Dedifferentiated amniotic fluid mesenchymal stem cell (primary cell): Measurements from ENCODE around the gene DNAH10.

ENCODE experiments used
- DNase-seq: peaks from one replicate; pipeline ENCODE4 v3.0.0-alpha.2; 2016; ENCODE audit errors: extremely low spot score

DNAH10 gene, protein sequence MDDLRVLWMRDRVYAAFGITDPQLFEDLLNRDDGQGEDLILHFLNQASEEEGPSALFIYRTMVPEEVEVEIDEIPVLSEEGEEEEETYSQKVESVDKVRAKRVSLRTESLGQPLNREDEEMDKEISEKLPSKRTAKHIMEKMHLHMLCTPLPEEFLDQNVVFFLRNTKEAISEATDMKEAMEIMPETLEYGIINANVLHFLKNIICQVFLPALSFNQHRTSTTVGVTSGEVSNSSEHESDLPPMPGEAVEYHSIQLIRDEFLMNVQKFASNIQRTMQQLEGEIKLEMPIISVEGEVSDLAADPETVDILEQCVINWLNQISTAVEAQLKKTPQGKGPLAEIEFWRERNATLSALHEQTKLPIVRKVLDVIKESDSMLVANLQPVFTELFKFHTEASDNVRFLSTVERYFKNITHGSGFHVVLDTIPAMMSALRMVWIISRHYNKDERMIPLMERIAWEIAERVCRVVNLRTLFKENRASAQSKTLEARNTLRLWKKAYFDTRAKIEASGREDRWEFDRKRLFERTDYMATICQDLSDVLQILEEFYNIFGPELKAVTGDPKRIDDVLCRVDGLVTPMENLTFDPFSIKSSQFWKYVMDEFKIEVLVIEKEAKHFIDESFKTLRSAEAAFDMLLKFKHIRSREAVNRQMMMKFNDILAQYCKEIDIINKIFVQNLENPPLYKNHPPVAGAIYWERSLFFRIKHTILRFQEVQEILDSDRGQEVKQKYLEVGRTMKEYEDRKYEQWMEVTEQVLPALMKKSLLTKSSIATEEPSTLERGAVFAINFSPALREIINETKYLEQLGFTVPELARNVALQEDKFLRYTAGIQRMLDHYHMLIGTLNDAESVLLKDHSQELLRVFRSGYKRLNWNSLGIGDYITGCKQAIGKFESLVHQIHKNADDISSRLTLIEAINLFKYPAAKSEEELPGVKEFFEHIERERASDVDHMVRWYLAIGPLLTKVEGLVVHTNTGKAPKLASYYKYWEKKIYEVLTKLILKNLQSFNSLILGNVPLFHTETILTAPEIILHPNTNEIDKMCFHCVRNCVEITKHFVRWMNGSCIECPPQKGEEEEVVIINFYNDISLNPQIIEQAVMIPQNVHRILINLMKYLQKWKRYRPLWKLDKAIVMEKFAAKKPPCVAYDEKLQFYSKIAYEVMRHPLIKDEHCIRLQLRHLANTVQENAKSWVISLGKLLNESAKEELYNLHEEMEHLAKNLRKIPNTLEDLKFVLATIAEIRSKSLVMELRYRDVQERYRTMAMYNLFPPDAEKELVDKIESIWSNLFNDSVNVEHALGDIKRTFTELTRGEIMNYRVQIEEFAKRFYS (N-terminal part only)

DNA sequence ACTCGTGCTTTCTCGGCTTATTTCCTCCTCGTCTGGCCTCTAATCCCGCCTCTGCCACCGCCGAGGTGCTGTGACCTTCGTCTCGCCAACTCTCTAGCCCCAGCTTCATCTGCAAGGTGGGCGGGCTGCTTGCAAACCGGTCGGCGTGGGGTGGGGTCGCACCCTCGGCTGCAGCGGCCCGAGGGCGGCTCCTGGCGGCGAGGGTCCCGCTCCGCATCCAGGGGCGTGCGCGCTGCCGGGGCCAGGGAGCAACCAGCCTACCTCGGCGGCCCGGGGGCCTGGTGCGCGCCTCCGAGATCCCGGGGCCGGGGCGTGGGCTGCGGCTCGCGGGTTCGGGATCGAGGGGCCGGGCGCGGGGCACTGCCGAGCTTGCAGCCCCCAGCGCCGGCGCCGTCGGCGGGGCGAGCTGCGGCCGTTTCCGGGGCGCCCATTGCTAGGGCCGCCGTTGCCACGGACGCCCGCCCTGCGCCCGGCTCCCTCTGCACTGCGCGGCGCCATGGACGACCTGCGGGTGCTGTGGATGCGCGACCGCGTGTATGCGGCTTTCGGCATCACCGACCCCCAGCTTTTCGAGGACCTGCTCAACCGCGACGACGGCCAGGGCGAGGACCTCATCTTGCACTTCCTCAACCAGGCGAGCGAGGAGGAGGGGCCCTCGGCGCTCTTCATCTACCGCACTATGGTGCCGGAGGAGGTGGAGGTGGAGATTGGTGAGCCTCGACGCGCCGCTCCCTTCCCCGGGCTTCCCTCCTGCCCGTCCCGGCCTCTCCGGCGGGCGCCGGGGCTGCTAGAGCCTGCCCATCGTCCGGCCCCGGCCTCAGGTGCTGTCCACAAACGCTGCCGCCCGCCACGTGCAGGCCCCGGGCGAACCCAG lies at the start of gene DNAH10:
DNAH10 (plus strand) TSS at position 461 of the 874 bp plus-strand sequence; CDS start at position 497, 36 bp downstream.
- DNase-seq = no peak

DNA sequence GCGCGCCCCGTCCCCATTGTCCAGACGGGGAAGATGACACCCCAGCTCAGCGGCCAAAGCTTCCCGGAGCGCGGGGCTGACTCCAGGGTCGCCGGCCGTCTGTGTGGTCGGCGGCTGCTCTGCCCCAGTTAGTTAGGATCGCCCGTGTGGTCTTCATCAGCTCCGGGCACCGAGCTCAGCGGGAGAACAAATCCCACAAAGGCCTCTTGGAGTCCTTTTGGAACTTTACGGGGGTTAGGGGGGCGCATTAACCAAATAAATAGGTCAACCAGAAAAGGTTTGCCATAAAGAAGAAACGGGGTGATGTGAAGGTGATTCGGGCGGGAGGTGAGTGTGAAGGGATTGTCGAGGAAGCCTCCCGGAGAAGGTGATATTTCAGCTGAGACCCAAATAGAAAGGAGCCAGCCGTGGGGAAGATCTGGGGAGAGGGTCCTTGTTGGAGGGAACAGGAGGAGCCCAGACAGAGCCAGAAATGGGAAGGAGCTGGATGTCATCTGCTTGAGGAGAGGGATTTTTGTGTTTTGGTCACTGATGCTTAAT lies 49.3 kb upstream of the DNAH10 start:
- DNase-seq = no peak

DNA sequence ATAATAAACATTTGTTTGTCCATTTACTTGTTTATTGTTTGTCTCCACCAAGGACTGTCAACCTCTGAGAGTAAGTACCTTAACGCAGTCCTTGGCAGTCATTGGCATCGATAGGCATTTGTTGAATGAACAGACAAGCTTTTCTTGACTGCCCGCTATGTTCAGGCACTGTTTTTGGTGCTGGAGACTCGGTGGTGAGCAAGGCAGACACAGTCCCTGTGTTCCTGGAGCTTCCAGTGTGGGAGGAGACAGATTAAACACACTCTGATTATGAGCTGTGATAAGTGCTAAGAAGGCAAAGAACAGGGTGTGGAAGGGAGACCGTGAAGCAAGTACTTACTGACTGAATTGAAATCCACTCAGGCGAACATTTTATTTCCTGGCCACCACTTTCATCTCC lies 48.7 kb upstream of the DNAH10 start:
- no peak for DNase-seq

DNA sequence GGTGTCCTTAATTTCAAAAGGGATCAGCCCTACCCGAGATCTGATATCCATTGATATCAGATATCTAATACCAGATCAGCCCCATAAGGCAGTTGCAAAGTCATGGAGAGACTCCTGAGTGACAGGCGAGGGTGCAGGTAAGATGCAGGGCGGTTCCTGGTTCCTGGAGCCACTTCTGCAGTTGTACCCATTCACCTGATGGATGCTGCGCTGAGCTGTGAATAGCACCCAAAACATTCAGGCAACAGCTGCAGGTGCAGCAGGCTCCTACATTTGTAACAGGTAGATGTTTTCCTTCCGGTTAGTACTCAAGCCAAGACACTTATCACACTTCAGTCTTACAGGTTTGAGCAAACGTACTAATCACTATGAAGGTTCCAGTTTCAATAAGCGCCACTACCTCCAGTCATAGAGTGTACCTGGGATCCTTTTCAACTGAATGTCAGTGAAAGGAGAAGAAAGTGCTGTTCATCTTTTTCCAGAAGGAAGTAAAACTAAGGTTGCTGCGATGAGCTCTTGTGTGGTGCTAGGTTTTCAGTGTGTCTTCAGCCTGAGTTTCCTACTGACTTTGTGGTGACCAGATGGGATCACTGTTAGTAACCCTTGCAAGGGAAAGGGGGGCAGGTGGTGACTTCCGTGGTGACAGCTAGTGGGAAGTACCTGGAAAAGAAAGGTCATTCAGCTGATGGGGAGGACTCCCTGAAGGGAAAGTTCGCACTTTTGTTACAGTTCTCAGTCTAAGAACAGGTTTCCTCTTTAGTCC lies 48.1 kb upstream of the DNAH10 start:
- DNase-seq = no peak

DNA sequence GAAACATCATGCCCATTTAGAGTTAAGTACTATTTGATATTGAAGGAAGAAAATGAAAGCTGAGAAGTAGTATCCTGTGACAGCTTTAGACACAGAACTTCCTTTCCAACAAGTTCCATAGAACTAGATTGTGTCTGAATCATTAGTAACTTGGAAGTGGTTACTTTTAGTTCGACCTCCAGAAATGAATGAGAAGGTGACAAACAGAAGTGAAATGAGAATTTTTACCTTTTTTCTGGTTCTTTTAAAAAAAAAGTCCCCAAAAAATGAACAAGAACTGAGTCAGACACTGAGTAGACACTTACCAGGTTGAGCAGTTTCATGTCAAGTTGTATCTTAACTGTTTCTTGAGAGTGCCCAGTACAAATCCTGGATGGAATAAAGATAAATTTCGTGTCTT lies 46.9 kb upstream of the DNAH10 start:
- no peak for DNase-seq

DNA sequence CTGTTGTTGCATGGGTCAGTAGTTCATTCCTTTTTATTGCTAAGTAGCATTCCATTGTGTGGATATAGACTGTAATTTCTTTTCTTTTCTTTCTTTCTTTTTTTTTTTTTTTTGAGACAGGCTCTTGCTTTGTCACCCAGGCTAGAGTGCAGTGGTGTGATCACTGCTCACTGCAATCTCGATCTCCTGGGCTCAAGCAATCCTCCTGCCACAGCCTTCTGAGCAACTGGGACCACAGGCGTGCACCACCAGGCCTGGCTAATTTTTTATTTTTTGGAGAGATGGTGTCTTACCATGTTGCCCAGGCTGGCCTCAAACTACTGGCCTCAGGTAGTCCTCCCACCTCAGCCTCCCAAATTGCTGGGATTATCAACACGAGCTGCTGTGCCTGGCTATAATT lies 44.8 kb upstream of the DNAH10 start:
- DNase-seq = no peak

DNA sequence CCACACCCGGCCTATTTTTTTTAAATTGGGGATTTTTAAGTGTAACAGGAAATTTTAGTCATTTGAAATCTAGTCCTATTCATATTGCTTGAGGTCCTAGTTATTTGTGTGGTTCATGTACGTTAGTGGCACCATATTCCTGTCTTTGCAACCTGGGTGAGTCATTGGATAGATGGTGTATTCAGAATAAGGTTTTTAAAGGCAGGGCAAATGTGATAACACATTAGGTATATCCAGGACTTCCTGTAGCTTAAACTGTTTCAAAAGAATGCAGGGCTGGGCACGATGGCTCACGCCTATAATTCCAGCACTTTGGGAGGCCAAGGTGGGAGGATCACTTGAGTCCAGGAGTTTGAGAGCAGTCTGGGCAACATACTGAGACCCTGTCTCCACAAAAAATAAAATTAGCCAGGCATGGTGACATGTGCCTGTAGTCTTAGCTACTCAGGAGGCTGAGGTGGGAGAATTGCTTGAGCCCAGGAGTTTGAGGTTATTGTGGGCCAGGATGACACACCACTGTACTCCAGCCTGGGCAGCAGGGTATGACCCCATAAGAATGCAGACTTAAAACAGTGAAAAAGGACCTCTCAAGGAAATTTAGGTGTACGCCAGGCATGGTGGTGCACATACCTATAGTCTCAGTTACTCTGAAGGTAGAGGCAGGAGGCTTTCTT lies 41.8 kb upstream of the DNAH10 start:
- no peak for DNase-seq

DNA sequence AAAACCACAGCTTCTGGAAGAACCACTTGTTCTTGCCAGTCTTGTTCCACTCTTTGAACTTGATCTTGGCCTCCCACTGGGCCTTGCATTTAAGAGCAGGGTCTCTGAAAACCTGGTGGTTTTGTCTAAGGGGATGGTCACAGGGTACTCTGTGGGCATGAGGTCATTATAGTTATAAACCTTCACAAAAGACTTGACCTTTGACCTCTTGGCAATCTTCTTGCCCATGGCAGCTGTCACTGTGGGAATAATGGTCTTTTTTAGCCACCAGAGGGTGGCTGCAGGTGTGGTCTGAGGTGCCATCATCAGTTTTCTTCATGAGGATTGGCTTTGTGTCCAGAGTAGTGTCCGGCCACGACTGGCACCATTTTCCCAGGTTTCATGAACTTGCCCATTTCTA lies 40.9 kb upstream of the DNAH10 start:
- no peak for DNase-seq

DNA sequence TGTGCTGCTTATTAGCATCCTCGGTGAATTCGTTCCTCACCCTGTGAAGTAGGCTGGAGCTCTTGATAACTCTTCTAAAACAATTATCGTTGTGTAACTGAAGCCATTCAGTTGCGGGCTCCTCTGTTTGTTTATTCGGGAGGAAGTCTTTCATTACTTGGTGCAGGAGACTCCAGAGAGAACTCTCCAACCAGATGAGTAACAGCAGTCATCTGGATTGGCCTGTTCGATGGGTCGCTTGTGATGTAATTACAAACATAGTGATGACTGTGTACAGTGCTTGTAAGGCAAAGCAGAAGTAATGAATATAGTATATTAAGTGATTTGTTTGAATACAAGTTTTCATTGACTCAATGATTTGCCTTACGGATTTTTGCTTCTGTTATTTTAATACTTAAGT lies 39.1 kb upstream of the DNAH10 start:
- DNase-seq = no peak

DNA sequence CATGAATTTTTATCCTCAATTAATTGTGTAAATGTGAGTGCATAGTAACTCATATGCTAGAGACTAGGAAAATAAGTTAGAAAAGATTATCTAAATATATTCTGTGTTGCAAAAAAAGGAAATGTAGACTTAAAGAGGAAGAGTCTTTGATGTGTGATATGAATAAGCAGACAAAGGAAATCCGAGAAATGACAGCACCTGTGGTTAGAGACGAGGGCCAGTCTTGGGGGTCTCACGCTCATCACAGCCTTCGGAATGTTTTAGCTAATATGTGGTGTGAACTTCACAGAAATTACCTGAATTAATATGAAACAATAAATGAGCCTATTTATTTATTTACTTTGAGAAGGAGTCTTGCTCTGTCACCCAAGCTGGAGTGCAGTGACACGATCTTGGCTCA lies 38.3 kb upstream of the DNAH10 start:
- DNase-seq = no peak

DNA sequence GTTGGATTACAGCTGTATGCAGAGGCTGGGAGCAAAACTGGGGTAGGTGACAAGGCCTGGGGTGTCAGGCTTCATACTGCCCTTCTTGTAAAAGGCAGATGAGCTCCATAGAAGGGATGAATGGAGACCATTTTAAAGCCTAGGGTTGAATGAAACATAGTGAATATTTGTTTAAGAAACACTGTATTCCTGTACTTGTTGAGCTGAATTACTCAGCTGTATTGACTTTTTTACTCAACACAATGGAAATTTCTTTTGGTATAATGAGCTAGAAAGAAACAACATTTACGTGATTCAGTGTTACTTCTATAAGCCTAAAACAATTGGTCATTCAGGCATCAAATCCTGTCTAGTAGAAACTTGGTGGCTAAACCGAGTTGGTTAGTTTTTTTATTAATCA lies 35.9 kb upstream of the DNAH10 start:
- no peak for DNase-seq

DNA sequence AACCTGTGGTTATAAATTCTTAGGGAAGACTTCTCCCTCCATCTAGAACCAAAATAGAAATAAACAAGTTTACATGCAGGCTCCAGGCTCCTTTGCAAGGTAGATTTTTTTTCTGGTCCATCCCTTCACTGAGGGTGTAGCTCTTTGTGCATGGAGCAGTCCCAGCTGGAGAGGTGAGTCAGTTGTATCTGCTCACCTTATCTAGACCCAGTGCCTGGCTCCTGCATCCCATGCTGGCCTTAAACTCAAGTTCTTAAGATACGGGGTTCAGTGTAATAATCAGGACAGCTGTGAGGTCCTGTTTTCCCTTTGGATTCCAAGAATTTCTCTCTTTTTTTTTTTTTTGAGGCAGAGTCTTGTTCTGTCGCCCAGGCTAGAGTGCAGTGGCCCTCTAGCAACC lies 35.1 kb upstream of the DNAH10 start:
- DNase-seq = no peak

DNA sequence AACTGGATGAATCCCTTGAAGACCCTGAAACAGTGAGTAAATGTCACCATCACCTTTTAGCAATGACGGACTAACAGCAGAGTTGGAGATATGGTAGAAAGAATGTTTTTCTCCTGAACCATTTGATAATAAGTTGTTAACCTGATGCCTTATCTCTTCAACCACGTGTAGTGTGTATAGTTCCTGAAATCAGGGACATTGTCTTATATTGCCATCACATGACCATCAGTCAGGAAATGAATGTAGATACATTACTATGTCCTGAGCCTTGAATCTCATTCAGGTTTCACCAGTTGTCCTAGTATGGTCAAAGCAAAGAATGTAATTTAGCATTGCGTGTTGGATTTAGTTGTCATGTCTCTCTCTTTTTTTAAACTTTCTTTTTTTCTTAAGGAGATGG lies 34.2 kb upstream of the DNAH10 start:
- no peak for DNase-seq

DNA sequence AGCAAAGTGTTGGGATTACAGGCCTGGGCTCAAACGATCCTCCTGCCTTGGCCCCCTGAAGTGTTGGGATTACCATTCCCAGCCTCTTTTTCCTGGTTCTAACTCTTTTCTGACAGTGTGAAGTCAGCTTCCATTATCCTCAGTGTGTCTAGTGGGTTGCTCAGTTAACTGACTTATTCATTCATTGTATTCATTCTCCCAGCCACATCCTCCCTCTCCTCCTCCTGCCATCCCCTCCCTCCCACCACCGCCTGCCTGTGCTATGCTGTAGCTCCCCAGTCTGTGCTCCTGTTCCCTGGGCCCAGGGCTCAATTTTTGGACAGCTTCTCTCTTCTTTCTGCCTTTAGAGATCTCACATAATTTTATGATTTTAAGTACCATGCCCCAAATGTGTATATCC lies 30.5 kb upstream of the DNAH10 start:
- DNase-seq = no peak

DNA sequence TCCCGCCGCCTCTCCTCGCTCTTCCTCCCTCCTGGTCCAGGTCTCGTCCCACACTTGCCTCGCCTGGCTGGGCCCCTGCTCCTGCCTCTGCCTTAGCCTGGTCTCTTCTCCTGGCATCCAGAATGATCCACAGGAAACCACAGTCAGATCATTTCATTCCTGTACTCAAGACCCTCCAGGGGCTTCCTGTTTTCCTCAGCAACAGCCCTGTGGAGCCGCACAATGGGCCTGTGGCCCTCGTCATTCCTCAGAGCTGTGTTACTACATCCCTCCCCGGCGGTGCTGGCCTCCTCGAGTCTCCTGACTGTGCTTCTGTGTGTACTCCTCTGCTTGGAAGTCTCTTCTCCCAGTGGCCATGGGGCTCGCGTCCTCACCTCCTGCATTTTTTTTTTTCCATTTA lies 29.9 kb upstream of the DNAH10 start:
- no peak for DNase-seq

DNA sequence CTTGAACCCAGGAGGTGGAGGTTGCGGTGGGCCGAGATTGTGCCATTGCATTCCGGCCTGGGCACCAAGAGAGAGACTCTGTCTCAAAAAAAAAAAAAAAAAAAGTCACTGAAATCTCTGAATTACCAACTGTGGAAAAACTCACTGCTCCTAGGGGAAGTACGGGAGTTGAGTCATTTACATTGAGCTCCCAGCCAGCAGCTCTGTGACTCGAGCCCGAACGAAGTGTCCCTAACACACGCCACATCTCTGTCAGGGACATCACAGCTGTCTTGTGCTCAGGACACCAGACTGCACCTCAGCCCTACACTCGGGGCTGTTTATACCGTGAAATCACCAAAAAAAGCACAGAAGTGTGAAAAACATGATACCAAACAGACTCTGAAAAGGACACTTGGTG lies 28.9 kb upstream of the DNAH10 start:
- DNase-seq = no peak

DNA sequence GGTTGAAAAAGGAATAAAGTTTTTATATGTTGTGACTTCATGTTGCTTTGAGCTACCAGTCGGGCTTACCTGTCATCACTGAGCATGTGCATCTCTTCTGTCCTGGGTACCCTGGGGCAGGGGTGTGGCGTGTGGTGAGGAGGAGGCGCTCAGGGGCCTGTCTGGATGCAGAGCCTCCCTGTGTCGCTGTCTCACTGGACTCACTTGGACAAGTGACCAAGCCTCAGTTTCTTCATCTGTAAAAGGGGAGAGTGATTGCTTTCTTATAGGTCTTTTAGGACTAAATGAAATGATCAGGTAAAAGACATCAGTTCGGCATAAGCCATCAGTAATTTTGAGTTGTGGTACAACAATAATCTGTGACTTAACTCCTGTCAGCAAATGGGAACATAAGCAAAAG lies 27.8 kb upstream of the DNAH10 start:
- DNase-seq = no peak

DNA sequence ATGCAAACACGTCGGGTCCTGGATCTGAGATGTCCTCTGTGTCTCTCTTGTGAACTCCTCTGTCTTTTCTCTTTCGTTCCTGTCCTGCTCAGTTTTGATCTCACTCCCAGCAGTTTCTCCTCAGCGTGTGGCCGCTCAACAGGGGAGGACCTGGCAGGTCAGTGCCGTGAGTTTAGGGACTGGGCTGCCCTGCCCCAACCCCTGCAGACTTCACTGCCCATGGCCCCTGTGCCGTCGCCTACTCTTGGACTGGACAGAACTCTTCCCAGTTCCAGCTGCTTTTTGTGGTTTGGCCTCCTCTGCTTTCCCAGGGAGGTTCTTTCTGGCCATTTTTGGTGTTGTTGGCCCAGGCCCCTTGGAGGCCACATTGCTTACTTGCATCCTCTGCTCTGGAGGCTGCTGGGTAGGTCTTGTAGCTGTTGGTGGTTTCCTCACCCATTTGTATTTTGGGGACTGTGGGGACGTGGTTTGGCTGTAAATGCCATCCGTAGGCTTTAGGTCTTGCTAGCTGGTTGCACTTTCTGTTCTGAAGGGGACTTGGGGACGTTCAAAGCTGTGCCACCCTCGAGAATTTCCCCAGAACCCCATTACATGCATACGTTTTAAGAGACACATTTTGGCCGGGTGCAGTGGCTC lies 20.0 kb upstream of the DNAH10 start:
- no peak for DNase-seq

DNA sequence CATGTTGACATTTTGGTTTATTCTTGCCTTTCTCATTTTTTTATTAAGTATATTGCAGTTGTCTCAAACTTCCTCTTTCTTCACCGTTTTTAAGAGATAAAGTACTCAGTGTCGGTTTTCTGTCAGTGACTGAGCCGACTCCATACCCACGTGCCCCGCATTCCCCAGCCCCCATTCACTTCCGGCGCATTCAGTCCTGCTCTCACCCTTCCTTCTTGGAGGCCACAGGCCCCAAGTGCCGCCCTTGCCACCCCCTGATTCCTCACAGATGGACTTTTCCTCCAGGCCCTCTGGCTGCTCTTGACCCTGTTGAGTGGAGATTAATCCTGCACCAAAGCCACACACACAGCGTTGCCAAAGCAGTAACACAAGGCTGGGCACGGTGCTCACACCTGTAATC lies 19.1 kb upstream of the DNAH10 start:
- no peak for DNase-seq
